Activated CD4-positive, alpha-beta T cell treated with anti-CD3 and anti-CD28 coated beads, Interleukin-2, amount 50 U/mL, for 24 hours (primary cell): ENCODE results near the gene LLCFC1.

Source experiments
- DNase-seq, 2 donors: peaks; one replicate each; pipeline ENCODE4 v3.0.0-alpha.2; 2020; ENCODE audit warnings: low read depth in 1 of 2, low spot score in 1 of 2

LLCFC1 gene

DNA sequence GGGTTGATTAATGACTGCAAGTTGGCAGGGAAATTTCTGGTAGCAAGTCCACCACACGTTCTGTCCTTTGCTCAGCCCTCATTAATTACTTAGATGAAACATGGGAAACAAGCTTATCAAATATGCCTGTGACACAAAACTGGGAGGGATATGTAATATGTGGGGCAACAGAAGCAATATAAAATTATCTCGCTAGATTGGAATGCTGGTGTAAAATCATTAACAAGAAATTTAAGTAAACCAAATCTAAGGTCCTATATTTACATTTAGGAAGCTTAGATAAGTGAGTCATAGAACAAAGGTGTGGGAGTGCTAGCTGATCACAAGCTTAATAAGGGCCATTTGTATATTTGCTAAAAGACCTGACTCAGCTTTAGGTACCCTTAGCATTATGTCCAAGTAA lies 29.3 kb upstream of the LLCFC1 start:
- DNase-seq = no peak

DNA sequence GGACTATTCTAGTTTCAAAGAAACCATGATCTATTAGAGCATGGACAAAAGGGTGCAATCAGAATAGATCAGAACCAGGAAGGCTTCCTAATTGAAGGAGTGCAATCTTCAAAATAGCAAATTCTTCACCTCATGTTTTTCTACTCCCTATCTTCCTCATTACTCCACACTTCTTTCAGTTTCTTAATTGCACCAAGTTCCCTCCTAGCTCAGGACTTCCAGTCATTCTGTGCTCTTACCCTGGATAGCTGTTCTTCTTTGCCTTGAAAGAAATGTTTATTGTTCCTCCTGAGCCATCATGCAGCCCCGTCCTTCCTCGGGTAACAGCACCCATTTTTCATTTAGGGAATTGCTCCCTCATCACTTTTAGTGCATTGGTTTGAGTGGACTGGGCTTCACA lies 28.8 kb upstream of the LLCFC1 start:
- no peak for DNase-seq

DNA sequence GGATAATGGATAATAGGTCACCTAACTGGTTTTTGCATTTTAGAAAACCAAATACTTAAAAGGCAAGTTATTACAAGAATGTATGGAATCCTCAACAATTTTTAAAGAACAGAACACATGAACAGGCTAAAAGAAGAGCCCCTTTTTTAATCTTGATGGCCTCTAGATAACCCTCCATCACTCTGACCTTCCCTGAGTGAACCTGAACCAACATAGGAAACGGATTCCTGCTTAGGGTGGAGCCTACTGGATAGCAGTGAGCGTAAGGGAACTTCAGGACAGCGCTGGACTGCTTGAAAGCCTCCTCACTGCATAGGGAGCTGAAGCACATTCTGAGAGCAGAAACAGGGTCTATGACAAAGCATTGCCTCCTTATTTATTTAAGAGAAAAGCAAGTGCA lies 26.2 kb upstream of the LLCFC1 start:
- no peak for DNase-seq

DNA sequence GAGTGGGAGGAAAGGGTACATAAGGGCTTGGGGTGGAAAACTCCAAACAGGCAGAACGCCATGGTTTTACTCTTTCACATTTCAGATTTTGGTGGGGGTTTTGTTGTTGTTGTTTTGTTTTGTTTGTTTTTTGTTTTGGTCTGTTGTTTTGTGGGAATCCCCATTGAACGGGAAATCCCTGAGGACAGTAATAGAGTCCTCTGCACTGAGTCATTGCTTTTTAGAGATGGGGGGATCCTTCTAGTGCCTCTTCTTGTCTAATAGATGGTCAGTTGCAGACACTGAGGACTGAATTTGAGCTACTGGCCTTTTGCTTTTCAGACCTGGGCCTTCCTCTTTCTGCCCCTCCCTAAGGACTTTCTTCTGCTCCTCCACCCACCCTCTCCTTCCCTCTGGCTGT lies 25.7 kb upstream of the LLCFC1 start:
- no peak for DNase-seq

DNA sequence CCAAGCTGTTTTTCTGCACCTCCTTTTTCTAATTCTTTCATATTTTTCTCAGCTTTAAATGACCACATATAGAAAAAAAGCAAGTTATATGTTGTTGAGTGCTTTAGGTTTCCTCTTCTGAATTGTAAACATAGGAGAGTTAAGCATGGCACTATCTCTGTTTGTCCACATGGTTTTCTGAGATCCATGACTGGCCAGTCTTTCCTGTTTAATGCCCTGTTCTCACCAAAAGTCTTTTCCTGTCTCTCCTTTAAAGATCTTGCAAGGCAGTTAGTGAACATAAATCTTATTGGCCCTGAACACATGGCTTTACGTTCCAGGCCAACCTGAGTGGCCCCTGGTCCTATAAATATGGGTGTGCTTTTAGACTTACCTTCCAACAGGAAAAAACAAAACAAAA lies 25.2 kb upstream of the LLCFC1 start:
- no peak for DNase-seq

DNA sequence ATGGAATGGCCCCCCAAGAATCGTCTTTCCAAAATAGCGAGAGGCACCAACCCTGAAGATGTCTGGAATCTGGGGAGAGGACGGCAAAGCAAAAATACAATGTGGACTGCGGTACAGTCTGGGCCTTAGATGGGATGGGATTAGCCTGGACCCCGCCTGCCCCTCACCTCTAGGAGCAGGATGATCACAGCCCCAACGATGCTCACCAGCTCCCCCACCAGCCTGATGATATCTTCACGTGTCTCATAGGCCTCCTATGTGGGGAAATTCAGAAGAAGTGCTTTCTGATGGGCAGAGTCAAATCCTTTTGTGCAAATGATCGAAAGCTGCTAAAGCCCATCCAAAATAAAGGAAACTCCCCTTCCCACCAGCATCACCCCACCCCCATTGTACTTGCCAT lies 24.0 kb upstream of the LLCFC1 start:
- no peak for DNase-seq

DNA sequence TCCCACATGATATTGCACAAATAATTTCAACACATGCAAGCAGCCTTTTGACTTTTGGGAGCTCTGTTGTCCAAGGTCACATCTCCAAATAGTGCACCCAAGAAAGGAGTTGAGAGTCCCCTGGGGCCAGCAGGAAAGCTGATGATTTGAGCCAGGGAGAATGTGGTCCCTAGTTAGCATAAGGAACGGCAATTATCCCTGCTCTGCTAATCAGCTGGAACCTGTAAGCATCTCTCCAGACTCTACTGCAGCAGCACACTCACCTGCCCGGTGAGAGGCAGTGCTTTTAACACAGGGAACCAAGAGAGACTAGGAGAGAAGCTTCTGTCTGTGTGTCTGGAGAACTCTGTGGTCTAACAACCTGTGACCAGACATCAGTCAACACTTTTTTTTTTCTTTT lies 22.8 kb upstream of the LLCFC1 start:
- DNase-seq = no peak

DNA sequence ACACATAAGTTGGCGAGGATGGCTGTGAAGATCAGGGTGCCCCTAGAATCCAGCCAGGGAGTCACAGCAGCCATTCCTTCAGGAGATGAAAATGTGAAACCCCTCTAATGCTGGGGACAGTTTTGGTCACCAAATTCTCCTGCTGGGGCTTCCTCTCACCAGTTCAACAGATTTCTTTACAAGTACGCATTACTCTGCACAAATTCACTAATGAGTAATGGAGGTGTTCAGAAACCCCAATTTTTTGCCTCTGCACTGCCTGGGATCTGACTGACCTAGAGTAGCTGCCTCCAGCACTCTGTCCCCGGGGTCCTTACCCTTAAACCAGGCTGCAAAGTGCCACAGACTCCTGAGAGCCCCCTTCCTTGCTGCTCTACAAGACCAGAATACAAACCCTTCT lies 21.8 kb upstream of the LLCFC1 start:
- no peak for DNase-seq

DNA sequence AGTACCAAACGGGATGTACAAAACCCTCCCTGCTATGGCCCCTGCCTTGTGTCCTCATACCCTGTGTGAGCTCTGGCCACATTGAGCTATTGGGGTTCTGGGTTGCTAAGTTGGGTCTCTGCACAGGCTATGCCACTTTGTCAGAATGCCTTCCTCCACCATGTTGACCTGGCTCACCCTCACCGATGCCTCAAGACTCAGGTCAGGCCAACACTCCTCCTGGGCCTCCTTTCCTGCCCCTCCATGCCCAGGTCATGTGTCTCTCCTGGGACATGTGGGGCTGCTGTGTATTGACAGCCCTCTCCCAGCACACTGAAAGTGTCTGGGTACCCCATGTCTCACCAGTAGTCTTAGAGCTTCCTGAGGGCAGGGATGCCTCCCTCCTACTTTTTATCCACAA lies 20.4 kb upstream of the LLCFC1 start:
- DNase-seq = no peak

DNA sequence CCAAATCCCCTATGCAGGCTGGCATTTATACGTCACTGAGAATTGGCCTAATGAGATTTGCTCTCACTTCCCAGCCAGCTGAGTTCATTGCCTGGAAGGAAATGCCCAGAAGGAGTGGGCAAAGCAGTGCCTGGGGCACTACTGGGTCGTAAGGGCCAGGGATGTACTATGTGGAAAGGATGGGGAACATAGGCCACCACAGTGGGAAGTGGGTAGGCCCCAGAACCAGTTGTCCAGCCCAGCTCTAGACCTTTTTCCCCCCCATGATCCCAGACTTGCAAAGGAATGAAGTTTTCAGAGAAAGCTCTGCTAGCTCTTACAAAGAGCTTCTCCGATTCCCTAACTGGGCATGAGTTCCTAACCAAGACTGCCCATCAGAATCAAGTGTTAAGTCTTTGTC lies 19.6 kb upstream of the LLCFC1 start:
- DNase-seq = no peak

DNA sequence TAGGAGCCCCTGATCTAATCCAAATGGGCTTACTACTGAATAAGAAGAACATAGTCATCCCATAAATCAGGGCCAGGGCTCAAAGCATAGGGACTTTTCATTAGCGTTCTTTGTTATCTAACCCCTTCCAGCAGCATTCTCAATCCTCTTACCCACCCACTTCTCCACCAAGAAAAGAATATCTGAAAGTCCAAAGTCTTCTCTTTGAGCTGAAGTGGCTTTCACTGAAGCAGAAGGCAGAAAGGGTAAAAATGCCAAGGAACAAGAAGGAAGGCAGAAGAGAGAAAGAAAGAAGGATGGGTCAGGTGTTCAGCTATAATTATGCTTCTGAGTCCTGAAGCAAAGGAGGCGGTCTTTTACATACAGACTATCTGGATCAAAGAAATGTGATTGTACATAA lies 15.9 kb upstream of the LLCFC1 start:
- no peak for DNase-seq

DNA sequence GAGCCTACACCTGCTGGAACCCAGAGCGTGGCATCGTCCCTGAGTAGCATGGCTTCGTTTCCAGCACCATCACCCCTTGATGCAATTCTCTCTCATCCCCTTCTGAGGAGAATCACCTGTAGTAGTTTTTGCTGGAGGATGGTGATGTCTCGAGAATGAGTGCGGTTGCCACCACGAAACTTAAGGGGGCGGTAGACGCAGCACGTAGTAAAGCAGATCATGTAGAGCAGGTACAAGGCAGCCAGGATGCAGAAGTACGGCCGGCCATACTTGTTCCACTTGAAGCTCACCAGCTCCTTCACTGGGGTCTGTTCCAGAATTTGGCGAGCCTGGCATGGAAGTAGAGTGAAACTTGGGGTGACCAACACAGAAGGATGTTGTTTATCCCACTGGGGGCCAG lies 13.9 kb upstream of the LLCFC1 start:
- DNase-seq = no peak

DNA sequence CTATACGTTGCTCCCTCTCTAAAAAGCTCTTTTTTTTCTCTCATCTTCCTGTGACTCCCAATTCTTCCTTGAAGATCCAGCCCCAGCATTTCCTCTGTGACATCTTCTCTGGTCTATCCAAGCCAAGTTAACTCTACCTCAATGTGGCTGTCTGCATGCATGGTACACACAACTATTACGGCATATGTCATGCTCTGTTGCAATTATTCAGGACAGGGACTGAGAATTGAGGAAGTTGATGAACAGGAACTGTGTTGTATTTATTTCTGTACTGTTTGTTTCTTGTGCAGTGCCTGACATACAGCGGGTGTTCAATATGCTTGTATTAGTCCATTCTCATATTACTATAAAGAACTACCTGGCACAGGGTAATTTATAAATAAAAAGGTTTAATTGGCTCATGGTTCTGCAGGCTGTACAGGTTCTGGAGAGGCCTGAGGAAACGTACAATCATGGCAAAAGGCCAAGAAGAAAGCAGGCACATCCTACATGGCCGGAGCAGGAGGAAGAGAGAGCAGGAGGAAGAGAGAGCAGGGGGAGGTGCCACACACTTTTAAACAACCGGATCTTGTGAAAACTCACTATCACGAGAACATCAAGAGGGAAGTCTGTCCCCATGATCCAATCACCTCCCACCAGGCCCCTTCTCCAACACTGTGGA lies 12.1 kb upstream of the LLCFC1 start:
- no peak for DNase-seq

DNA sequence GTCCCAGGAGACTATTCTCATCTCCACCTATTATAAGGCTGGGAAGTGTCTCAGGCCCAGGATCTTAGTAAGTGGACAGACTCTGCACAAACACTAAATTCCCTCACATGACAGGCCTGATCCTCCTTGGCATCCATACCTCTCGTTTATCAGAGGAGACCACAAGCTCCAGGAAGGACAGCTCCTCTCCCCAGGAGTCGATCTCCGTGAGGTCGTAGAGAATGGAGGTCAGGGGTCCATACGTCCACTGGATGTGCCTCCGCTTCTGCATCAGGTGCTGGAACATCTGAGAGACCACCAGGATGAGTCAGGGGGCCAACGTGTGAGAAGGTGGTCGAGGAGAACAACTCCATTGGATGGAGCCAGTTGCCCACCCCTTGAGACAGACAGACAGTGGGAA lies 11.3 kb upstream of the LLCFC1 start:
- no peak for DNase-seq

DNA sequence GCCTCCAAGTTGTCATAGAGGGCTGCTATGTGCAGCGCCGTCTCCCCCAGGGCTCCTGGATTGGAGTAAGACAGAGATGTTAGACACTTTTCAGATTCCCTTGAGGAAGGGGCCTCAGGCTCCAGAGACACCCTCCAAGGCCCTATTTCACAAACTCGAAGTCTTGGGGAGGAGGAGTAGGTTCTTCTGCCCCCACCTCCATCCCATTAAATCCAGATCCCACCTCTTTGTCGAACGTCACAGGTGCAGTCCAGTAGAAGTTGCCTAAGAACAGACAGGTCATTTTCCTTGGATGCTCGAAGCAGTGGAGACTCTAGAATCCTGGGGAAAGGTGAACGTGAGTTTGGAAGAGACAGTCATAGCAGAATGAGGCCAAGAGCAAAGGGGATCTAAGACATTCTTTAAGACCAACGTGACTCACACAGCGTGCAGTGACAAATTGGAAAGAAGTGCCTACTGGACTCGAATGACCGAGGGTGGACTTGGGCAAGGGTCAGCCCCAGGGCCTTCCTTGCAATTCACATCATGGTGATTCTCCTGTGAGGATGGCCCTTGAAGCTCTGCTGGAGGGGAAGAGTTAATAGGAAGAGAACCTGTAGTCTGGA lies 9.1 kb upstream of the LLCFC1 start:
- no peak for DNase-seq

DNA sequence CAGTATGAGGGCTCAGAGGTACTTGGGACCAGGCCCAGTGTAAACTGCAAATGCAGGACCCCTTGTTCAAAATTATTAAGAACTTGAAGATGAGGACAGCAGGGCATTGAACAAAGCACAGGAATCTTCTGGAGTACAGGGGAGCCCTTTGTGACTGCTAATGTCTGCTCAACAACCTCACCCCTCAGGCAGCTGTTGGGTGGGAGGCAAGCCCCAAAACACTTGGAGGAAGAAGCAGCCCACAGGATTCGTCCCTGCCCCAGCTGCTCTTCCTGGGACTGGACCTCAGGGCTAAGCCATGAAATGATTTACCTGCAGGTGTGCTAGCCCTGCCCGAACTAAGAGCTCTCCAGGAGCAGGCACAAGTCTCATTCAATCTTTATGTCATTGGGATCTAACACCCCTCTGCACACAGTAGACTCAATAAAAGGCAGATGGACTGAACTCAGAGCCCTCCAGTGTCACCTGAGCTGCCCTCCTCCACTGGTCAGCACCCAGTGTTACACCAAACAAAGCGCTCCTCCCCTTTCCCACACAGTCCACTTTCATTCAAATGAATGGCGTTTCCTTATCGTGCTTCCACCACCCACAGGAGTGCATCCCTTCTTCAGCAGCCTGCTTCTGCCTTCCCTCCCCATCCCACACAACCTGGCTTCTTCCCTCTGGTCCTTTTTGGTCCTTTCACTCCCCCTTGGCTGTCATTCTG lies 6.7 kb upstream of the LLCFC1 start:
- no peak for DNase-seq

DNA sequence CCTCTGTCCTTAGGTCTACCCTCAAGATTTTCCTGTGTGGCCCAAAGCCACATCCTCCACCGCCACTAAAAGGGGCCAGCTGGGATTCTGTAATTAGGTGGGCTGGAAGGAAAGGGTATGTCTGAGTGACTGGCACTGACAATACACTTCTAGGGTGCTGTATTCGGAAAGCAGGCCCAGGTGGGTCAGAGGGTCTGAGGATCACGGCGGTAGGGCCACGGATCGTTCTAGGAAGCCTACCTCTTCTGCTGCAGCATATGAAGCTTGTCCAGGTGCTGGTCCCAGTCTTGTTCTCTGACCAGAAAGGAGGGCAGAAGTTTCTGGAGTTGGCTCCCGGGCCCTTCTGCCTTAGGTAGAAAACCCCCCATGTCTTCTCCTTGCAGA lies 6.2 kb upstream of the LLCFC1 start:
- no peak for DNase-seq

DNA sequence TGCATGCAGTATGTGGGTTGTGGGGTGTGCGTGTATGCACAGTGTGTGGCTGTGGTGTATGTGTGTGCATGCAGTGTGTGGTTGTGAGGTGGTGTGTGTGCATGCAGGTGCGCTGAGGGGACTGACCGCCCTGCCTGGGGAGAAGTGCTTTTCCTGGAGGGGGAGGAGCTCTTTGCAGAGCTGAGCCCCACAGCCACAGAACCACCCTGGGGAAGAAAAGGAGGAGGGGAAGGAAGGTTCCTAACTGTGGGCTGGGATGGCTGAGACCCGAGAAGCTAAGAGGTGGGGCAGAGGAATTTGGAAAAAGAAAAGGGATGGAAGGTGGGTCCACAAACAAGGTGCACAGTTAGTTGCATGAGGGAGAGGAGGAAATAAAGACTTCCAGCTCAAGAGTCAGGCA lies 5.7 kb upstream of the LLCFC1 start, which contains the start of gene TRPV5:
Gene TRPV5, minus strand, starts transcription at position 123 of the 400 bp plus-strand sequence. CDS start 287 bp downstream, outside the sequence.
- no peak for DNase-seq

DNA sequence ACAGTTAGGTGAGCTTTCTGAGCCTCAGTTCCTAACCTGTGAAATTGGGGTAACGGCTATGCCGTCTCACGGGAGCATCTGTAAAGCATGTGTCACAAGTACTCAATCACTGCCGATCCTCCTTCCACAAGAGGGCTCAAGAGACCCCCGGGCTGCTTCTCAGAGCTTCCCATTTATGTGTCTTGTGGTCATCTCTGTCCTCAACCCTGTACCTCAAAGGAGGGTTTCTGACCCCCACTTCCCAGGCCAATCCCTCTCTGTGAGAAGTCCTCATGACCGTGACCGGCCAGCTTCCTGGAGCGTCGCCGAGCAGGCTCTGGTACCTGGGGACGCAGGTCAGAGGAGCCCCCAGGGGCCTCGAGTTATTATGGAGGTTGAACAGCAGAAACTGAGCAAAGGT lies 5.2 kb upstream of the LLCFC1 start:
- no peak for DNase-seq

DNA sequence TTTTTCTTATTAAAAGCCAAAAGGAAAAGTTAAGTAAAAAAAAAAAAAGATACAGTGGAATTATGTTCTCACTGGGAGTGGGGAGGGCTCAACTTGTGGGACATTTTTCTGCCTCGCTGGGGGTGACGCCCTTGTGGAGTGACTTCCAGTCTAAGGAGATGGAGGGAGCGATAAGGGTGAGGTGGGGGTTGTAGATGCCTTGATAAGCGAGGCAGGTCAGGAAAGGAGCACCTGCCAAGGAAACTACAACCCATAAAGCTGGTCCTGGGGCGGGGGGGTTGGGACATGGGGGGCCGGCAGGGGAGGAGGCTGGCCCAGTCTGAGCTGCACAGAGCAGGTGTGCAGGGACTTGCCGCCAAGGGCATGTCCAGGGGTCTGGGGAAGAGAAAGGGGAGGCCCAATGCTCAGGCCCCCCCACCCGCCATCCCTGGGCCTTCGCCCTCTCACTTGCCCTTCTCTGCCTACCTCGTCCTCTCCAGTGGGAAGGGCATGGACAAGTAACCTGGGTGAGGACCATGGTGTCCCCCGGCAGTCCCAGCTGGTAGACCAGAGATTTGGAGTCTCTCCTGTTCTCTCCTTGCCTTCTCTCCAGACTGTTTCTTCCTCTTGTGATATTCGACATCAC lies 3.2 kb upstream of the LLCFC1 start:
- no peak for DNase-seq

DNA sequence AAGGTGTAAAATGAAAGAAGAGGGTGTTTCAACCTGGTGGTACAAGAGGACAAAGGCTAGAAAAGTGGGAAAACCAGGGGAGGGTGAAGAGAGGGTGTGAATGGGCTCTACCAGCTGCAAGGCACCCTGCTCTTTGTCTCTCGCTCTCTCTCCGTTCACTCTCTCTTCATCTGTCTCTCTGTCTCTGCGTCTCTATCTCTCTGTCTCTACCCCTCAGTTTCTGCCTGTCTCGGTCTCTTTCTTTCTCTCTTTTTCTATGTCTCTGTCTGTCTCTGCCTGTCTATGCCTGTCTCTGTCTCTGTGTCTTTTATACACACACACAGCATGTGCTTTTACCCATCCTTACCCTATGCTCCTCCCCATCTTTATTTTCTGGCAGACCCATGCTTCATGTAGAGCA lies 673 bp upstream of the LLCFC1 start:
- no peak for DNase-seq

DNA sequence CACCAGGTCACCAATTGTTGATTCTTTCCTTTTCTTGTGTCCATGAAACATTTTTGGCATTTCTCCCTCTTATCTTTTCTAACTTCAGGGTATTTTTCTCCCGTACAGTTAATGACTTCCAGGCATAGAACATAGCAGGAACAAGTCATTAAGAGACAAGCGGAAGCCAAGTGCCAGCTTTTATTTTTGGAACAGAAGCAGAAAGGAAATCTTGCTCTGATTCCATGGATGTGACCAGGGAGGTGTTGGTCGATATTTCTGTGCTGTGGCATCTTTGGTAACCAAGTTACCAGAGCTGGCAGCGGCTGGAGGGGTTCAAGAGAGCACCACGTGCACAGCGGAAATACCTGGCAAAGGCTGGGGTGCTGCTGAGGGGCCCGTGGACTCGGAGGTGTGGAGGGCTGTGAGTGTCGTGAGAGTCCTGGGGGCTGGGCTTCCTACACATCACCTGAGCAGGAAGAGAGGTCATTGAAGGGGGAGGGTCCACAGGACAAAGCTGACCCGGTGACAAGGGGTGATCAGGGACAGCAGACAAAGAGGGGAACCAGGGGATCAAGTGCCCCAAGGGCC lies 1.8 kb downstream of the LLCFC1 start:
- DNase-seq = no peak
